ENCODE data around the gene UBP1. TPM values are rescaled to one million over a fixed set of nuclear protein-coding genes. Genes with fewer than 3 reads are reported as not detected.

Gene UBP1
- total and polyA plus RNA-seq, 9 of the 15 experiments (the other 6 are each of a cell fraction or from before 2014, with no cell fraction given), result 13.6 to 143 (median 79.6) TPM

DNA sequence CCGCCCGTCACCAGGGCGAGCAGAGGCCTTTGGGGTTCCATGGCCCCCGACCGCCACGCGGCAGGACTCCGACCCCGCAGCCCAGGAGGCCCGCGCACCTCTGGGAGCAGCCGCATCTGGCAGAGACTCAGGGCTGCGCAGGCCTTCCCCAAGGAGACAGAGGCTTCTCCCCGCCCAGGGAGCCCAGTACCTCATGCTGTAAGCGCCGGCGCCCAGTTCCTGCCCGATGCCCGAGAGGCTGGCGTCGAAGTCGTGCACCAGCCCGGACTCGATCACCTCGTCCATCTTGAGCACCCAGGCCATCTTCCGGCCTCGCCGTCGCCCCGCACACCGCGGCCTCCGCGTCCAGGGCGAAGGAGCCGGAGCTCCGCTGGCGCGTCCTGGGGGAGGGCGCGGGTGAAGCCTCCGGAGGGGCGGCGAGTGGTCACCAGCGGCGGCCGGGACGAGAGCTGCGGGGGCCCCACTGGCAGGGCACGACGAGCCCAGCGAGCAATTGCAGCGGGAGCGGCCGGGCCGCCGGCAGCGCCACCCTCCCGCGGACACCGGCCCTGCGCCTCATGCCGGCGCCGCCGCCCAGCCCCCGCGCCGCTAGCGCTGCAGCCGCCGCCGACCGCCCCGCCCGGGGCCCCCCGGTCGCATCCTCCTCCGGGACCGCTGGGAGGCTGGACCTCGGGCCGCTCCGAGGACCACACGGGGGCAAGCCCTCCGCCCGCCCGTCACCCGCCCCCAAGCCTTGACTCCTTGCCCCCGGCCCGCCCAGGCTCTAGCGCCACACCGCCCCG, 468 bp downstream of the UBP1 start (continued):
- TF ChIP-seq, protein P1, sequence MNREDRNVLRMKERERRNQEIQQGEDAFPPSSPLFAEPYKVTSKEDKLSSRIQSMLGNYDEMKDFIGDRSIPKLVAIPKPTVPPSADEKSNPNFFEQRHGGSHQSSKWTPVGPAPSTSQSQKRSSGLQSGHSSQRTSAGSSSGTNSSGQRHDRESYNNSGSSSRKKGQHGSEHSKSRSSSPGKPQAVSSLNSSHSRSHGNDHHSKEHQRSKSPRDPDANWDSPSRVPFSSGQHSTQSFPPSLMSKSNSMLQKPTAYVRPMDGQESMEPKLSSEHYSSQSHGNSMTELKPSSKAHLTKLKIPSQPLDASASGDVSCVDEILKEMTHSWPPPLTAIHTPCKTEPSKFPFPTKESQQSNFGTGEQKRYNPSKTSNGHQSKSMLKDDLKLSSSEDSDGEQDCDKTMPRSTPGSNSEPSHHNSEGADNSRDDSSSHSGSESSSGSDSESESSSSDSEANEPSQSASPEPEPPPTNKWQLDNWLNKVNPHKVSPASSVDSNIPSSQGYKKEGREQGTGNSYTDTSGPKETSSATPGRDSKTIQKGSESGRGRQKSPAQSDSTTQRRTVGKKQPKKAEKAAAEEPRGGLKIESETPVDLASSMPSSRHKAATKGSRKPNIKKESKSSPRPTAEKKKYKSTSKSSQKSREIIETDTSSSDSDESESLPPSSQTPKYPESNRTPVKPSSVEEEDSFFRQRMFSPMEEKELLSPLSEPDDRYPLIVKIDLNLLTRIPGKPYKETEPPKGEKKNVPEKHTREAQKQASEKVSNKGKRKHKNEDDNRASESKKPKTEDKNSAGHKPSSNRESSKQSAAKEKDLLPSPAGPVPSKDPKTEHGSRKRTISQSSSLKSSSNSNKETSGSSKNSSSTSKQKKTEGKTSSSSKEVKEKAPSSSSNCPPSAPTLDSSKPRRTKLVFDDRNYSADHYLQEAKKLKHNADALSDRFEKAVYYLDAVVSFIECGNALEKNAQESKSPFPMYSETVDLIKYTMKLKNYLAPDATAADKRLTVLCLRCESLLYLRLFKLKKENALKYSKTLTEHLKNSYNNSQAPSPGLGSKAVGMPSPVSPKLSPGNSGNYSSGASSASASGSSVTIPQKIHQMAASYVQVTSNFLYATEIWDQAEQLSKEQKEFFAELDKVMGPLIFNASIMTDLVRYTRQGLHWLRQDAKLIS (CRISPR knock-in tag; IDR thresholded peaks at IDR 0.05), result 0 out of 2 replicates have a peak, but pooled peaks have one; percentile 38
- peak; percentile 44; the same call in 1 of the 2 replicates for TF ChIP-seq ETV1 (tag; conservative IDR thresholded peaks at IDR 0.05; ENCODE audit: low read depth)
- TF ChIP-seq NR3C1 (CRISPR knock-in tag; IDR thresholded peaks at IDR 0.05), result peak; percentile 78; the same call in 1 of the 2 replicates
- TF ChIP-seq, protein P2, sequence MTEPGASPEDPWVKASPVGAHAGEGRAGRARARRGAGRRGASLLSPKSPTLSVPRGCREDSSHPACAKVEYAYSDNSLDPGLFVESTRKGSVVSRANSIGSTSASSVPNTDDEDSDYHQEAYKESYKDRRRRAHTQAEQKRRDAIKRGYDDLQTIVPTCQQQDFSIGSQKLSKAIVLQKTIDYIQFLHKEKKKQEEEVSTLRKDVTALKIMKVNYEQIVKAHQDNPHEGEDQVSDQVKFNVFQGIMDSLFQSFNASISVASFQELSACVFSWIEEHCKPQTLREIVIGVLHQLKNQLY (CRISPR knock-in tag; conservative IDR thresholded peaks at IDR 0.05), result no peak
- no peak for TF ChIP-seq TEAD1 (CRISPR knock-in tag; IDR thresholded peaks at IDR 0.05)
- no peak for TF ChIP-seq KLF10 (CRISPR knock-in tag; IDR thresholded peaks at IDR 0.05)
- TF ChIP-seq ZNF717 (CRISPR knock-in tag; IDR thresholded peaks at IDR 0.05), result no peak
- TF ChIP-seq, protein P3, sequence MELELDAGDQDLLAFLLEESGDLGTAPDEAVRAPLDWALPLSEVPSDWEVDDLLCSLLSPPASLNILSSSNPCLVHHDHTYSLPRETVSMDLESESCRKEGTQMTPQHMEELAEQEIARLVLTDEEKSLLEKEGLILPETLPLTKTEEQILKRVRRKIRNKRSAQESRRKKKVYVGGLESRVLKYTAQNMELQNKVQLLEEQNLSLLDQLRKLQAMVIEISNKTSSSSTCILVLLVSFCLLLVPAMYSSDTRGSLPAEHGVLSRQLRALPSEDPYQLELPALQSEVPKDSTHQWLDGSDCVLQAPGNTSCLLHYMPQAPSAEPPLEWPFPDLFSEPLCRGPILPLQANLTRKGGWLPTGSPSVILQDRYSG (tag; conservative IDR thresholded peaks at IDR 0.05; ENCODE audit: low read depth), result no peak
- TF ChIP-seq ZNF551 (CRISPR knock-in tag; IDR thresholded peaks at IDR 0.05), result no peak
- TF ChIP-seq, protein P4, sequence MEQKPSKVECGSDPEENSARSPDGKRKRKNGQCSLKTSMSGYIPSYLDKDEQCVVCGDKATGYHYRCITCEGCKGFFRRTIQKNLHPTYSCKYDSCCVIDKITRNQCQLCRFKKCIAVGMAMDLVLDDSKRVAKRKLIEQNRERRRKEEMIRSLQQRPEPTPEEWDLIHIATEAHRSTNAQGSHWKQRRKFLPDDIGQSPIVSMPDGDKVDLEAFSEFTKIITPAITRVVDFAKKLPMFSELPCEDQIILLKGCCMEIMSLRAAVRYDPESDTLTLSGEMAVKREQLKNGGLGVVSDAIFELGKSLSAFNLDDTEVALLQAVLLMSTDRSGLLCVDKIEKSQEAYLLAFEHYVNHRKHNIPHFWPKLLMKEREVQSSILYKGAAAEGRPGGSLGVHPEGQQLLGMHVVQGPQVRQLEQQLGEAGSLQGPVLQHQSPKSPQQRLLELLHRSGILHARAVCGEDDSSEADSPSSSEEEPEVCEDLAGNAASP (IDR thresholded peaks at IDR 0.05), result no peak
- TF ChIP-seq ZNF696 (CRISPR knock-in tag; conservative IDR thresholded peaks at IDR 0.05), result no peak
- TF ChIP-seq ZBTB7A (IDR thresholded peaks at IDR 0.05; ENCODE audit: borderline replicate concordance, control insufficient read depth, low read depth, low read length), result peak; percentile 67; the same call in 1 of the 2 replicates
- TF ChIP-seq HNRNPUL1 (IDR thresholded peaks at IDR 0.05; ENCODE audit: low read length), result no peak
- TF ChIP-seq, protein P5, sequence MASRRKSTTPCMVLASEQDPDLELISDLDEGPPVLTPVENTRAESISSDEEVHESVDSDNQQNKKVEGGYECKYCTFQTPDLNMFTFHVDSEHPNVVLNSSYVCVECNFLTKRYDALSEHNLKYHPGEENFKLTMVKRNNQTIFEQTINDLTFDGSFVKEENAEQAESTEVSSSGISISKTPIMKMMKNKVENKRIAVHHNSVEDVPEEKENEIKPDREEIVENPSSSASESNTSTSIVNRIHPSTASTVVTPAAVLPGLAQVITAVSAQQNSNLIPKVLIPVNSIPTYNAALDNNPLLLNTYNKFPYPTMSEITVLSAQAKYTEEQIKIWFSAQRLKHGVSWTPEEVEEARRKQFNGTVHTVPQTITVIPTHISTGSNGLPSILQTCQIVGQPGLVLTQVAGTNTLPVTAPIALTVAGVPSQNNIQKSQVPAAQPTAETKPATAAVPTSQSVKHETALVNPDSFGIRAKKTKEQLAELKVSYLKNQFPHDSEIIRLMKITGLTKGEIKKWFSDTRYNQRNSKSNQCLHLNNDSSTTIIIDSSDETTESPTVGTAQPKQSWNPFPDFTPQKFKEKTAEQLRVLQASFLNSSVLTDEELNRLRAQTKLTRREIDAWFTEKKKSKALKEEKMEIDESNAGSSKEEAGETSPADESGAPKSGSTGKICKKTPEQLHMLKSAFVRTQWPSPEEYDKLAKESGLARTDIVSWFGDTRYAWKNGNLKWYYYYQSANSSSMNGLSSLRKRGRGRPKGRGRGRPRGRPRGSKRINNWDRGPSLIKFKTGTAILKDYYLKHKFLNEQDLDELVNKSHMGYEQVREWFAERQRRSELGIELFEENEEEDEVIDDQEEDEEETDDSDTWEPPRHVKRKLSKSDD (conservative IDR thresholded peaks at IDR 0.05; ENCODE audit: low read length), result no peak
- no peak for TF ChIP-seq POLR3A (IDR thresholded peaks at IDR 0.05; ENCODE audit: borderline replicate concordance, extremely low read depth, insufficient read depth, insufficient read length)
- TF ChIP-seq CBFA2T2 (conservative IDR thresholded peaks at IDR 0.05), result no peak
- no peak for TF ChIP-seq FOXK2 (conservative IDR thresholded peaks at IDR 0.05 in 1 of 2, IDR thresholded peaks at IDR 0.05 in 1 of 2; ENCODE audit: low read depth in 2 of 2)
